DMS53 (cell line): ENCODE measurements around the gene DBET.
"Not testable (repeated sequence)": the region's sequence is repeated elsewhere in the genome, so short reads cannot be mapped to it uniquely, and the experiment has no call there.

Experiments used
- DNase-seq: peaks from one replicate; lab custom pipeline; 2025; lab: John Stamatoyannopoulos, UW

The DBET gene

DNA sequence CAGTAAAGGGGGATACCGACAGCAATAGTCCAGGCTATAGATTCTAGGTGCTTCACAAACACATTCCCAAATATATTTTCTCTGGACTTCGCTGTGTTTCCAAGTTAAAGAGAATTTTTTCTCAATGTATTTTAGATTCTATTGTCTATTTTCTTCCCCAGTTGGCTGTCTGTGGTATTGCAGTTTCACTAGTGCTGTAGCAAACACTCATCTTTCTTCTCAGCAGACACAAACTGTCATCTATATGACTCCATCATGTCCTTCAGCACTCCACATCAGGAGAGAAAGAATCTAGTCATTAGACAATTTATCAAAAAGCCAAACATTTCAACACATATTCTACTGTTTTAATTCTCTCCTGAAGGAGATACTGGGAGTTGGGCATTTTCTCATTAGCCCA, at the start of gene DBET:
Gene DBET (plus strand): TSS at position 161 of the 400 bp plus-strand sequence.
- not testable (repeated sequence) for DNase-seq

DNA sequence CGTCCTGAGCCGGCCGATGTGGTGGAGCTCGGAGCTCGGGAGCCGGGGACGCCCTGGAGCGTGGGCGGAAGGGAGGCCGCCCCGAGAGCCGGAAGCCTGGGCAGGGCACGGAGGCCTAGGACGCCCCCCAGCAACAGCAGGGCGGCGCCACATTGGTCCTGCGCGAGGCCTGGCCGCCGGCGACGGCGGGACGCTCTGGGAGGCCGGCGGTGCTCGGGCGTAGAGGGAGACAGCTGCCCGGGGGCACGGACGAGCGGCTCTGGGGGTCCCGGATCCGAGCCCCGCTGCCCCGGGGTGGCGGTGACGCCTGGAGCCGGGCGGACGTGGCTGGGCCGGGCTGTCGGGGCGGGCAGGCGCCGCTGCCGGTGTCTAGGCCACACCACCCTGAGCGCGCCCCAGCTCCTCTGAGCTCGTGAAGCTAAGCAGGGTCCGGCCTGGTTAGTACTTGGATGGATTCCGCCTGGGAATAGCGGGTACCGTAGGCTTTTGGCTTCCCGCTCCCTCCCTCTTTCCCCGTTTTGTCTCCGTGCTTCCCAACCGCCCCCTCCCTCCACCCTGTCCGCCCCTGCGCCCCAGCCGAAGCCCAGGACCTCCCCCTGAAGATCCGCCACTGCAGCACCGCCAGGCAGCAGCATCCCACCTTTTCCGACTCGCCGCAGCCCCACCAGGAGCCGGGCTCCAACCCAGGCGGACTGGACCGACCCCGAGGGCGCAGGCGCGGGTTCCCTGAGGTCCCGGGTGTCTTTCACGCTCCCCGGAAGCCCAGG, 49.3 kb upstream of the DBET start:
- no peak for DNase-seq

DNA sequence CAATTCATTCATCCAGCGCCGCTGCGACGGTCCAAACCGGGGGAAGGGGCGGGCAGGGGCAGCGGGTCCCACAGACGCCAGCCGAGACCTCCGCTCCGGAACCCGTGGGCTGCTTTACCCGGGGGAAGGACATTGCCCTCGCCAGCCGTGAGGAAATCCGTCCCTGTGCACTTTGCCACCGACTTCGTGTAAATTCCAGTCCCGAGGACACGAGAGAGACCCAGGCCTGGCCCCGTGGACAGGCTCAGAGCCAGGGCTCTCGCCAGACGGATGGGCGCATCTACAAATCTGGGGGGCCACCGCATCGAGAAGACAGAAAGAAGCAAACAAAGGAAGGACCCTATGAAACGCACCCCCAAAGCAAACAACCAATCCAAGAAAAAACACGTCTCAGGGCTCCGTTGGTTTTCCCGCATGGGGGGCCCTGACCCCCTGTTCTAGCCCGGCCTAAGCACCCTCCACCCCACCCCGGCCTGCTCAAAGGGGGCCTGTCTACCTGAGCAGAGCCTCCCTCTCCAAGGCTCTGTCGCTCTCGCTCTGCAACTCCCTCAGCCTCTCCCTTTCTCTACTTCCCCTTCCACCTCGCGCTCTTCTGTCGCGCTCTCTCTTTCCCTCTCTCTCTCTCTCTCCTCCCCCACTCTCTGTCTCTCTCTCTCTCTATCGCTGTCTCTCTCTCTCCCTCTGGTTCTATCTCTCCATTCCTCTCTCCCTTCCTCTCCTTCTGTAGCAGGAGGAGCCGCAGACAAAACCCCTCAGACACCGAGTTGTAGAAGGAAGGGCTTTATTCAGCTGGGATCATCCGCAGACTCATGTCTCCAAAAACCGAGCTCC, 48.5 kb upstream of the DBET start:
- no peak for DNase-seq

DNA sequence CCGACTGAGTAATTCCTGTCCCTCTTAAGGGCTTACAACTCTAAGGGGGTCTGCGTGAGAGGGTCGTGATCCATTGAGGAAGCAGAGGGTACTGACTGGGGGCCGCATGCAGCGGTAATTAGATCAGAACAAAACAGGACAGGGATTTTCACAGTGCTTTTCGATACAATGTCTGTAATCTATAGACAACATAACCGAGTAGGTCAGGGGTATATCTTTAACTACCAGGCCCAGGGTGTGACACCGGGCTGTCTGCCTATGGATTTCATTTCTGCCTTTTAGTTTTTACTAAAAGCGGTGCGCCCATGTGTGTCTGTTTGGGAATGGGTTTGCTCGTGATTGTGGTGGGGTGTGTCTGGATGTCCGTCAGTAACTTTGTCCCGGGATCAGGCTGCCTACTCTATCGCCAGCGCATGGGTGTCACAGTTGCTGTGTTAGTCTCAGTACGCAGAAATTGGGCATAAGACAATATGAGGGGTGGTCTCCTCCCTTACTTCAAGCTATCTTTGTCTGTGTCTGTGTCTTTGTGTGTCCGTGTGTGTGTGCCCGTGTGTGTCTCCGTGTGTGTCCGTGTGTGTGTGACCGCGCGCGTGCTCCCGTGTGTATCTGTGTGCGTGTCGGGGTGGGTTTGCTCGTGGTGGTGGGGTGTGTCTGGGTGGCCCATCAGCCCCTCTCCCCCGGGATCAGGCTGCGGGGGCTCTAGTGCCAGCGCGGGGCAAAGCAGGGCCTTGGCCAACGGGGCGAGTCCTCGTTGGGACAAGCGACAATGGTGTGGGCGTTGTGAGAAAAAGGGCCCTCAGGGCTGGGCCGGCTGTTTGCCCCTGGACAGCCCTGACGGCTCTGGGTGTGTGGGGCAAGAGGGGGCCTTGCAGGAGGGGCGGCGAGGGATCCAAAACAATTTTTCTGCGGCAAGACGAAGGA, 47.7 kb upstream of the DBET start:
- DNase-seq: no peak

DNA sequence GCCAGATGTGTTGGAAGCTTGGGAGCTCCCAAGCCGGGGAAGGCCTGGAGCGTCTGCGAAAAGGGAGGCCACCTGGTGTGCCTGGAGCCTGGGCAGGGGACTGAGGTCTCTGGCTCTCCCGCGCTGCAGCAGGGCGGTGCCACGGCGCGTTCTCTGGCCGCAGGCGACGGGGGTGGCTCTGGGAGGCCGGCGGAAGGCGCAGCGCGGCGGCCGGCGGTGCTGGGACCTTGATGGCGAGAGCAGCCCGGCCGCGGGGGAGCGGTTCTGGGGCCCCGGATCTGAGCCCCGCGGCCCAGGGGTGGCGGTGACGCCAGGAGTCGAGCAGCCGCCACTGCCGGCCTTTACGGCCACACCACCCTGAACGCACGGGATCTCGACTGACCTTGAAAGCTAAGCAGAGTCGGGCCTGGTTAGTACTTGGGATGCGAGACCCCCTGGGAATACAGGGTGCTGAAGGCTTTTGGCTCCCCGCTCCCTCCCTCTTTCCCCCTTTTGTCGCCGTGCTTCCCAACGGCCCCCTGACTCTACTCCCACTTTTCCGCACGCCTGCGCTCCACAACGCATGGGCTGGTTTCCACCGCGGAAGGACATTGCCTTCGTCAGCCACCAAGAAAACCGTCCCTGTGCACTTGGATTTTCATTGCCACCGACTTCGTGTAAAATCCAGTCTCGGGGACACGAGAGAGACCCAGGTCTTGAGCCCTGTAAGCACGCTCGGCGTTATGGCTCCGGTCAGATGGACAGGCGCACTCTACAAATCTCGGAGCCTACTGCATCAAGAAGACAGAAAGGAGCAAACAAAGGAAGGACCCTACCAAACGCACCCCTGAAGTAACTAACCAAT, 46.7 kb upstream of the DBET start:
- no peak for DNase-seq

DNA sequence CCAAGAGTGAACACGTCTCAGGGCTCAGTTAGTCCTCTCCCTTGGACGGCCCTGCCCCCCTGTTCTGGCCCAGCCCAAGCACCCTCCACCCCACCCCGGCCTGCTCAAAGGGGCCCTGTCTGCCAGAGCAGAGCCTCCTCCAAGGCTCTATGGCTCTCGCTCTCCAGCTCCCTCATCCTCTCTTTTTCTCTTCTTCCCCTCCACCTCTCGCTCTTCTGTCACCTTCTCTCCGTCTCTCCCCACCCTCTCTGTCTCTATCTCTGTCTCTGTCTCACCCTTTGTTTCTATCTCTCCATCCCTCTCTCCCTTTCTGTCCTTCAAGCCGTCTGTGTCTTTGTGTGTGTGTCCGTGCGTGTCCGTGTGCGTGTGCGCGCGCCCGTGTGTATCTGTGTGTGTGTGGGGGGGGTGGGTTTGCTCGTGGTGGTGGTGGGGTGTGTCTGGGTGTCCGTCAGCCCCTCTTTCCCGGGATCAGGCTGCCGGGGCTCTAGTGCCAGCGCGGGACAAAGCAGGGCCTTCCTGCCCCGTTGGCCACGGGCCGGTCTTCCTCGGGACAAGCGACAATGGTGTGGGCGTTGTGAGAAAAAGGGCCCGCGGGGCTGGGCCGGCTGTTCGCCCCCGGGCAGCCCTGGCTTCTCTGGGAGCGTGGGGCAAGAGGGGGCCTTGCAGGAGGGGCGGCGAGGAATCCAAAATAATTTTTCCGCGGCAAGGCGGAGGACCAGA, 45.9 kb upstream of the DBET start:
- DNase-seq: no peak

DNA sequence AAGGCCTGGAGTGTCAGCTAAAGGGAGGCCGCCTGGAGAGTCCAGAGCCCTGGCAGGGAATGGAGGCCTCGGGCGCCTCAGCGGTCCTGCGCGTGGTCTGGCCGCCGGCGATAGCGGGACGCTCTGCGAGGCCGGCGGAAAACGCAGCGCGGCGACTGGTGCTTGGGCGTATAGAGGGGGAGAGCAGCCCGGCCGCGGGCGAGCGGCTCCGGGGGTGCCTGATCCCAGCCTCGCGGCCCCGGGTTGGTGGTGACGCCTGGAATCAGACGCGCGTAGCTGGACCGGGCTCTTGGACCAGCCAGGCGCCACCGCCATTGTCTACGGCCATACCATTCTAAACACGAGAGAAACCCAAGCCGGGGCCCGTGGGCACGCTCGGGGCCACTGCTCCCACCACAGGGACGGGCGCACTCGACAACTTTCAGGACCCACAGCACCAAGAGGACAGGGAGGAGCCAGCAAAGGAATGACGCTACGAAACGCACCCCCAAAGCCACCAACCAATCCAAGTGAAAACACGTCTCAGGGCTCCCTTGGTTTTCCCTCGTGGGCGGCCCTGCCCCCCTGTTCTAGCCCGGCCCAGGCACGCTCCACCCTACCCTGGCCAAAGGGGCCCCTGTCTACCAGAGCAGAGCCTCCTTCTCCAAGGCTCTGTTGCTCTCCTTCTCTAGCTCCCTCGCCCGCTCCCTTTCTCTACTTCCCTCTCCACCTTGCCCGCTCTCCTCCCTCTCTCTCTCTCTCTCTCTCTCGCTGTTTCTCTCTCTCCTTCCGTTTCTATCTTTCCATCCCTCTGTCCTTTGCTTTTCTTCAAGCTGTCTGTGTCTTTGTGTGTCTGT, 45.1 kb upstream of the DBET start:
- no peak for DNase-seq

DNA sequence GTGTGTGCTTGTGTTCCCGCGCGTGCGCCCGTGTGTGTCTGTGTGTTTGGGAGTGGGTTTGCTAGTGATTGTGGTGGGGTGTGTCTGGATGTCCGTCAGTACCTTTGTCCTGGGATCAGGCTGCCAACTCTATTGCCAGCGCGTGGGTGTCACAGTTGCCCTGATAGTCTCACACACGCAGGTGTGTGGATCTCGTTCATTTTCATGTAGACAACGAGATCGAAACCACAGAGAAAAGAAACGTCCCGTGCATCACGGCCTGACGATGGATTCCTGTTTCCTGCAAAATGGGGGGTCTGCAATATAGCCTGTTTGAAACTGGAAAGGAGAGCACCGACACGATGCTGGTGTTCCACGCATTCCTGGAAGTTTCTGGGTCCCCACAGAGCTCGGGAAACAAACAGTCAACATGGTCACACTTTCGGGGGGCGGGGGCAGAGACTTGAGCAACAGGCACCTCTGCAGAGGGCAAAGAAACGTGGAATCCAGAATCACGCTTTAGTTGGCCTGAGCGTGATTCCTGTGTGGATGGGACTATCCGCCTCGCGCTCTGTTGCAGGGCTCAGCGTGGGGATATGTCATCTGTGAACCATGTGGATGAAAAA, 44.3 kb upstream of the DBET start:
- not testable (repeated sequence) for DNase-seq

DNA sequence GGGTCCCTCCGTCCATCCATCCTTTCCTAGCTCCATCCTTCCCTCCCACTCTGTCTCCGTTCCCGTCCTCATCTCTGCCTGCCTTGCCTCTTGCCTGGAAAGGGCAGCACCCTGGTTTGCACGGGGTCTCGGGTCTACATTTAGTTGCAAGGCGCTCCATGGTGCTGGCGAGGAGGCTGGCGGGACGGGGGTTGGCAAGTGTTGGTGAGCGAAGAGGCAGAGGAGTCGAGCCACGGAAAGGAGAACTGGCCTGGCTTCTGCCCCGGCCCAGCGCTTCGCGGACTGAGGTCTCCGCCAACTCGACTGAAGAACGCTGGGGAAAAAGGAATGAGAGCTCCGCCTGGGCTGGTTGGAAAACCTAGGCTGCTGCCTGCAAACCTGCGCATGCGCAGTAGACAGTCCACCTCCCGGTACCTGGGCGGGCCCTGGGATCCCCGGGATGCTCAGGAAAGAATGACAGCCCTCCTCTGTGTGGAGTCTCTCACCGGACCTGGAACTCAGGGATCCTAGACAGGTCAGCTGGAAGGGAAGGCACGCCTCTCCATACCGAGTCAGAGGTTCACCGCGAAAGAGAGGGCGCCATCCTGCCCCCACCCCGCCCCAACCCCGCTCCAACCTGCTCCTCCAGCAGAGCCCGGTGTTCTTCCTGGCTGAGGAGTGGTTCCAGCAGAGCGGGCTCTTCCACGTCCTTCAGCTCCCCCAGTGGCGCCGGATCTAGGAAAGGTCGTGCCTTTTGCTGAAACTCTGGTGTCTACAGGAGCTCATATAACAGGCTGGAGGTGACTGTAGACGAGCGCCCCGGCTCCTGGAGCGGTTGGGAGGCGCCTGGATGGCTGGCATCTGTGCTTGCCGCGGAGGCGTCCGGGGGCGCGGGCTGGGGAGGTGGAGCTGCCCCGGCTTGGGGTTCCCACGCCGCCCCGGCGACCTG, 43.2 kb upstream of the DBET start:
- DNase-seq: no peak

DNA sequence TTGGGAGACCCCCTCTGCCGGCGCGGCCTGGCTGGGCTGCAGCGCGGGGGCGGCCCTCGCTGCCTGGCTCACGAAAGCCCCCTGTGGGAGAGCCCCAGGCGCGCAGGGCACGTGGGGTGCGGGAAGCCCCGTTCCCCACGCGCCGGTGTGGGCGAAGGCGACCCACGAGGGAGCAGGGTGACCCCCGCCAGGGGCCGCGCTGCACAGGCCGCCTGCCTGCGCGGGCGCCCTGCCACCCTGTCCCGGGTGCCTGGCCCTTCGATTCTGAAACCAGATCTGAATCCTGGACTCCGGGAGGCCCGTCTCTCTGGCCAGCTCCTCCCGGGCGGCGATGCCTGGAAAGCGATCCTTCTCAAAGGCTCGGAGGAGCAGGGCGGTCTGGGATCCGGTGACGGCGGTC, 42.3 kb upstream of the DBET start:
- DNase-seq: not testable (repeated sequence)

DNA sequence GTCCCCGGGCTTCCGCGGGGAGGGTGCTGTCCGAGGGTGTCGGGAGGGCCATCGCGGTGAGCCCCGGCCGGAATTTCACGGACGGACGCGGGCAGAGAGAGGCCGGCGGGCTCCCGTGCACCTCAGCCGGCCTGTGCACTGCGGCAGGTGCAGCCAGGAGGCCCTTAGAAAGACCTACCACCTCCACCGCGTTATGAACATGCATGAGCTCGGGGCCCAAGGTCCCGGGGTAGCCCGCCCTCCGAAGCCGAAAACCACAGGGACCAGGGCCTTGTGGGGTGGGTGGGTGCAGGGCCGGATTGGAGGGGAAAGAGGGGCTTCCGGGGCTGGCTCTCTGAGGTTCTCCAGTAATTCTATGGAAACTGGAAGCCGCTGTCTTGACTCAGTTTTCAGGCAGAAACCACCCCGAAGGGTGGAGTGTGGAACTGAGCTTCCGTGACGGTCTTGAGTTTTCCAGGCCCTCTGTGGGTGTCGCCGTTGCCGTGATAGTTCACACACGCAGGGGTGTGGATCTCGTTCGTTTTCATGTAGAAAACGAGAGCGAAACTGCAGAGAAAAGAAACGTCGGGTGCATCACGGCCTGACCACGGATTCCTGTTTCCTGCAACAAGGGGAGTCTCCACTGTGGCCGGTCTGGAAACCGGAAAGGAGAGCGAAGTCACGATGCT, 41.6 kb upstream of the DBET start:
- not testable (repeated sequence) for DNase-seq

DNA sequence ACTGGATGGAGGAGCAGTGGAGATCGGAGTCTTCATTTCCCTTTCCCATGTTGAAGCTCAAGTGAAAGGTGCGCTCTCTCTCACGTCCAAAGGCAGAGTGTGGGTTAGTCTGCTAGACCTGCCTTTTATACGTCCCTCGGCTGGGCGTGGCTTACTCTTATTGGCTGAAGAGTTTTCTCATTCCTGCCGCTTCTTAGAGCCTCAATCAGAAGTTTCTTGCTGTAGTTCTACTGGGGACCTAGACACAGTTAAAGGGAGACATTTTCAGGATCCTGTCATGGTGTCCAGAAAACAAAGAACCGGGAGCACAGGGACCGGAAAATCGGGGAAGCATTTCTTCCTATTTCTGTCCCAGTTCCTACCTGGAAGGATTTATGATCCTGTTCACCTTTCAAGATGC, 37.1 kb upstream of the DBET start, which contains the start of gene FRG2:
Gene FRG2 (minus strand): TSS at position 101 of the 400 bp plus-strand sequence. CDS start 52 bp downstream, at position 49.
- DNase-seq: not testable (repeated sequence)

DNA sequence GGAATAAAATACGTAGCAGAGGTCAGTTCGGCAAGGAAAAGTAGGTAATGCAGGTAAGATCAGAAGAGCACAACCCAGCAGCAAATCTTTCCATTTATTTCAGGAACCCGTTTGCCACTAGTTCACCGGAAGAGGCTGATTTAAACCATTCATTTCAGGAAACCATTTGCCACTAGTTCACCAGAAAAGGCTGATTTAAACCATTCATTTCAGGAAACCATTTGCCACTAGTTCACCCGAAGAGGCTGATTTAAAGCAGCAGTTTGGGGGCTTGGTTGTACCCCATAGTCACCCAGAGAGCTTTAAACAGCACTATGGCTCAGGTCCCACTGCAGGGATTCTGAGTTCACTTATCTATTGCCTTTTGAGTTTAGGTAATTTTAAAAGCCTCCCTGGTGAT, 33.0 kb upstream of the DBET start:
- DNase-seq: not testable (repeated sequence)

DNA sequence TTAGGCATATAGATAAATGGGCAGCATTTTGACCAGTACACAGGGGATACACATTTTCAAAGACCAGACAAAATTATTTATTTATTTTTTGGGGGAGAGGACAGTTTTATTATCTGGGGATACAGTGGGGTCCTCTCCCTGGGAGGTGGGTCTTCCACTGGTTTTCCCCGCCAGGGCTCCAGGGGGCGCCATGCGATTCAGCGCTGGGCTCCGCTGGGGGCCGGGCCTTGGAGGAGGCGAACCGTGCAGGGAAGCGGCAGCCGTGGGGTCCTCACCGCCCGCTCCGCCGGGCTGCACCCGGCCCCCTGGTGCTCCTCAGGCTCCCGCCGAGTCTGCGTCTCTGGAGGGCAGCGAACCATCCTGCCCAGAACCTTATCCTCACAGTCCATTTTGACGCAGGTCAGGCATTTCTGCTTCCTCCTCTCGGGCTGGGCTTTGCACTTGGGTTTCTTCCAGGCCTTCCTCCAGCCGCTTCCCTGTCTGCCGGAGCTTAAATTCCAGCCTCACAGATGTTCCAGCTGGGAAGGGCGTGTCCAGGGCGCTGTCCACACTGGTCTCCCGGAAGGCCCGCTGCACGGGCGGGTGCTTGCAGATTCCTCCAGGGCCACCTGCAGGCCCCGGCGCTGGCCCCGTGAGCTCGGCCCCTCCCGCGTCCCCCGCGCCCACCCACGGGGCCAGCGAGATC, 26.5 kb upstream of the DBET start:
- not testable (repeated sequence) for DNase-seq

DNA sequence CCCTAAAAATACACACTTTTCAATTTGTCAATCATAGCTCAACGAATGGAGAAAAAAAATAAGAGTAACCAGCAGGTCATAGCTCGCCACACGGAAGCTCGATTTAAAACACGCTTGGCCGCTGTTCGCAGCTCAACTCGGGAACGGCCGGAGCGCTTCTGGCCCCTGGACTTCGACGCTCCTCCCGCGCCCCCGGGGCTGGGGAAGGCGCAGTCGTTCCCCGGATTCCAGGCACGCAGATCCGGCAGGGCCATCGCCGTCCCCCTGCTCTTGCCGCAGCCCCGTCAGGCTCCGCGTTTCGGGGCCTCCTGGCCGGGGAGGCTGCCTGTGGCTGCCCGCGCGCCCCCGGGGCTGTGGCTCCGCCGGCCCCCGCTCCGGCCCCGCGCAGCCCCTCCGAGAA, 23.4 kb upstream of the DBET start:
- DNase-seq: not testable (repeated sequence)

DNA sequence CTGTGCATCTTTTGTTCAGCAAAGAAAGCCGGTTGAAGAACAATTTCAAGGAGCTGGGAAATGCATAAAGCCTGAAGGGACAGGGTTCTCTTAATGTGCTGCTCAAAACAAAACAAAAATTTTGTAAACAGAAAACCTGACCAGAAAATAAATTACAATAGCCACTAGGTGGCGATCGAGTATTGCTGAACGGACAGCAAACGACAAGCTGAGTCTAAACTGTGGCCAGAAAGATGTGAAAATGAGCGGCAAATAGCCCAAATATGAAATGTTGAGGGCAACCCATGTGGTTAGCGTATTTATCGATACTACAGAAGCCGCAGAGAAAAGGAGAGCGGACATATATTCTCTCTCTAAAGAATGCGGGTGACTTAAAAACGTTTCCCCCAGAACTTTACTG, 16.7 kb upstream of the DBET start:
- not testable (repeated sequence) for DNase-seq
